HG02852 (cell line): ENCODE results near the gene TOR4A.
"Not testable (repeated sequence)": the region's sequence is repeated elsewhere in the genome, so short reads cannot be mapped to it uniquely, and the experiment has no call there.

ENCODE experiments used
- ATAC-seq: cut with Tn5 transposase; IDR thresholded peaks from one replicate; pipeline ENCODE4 v1.9.1; 2021; ENCODE audit warnings: mild to moderate bottlenecking, moderate library complexity; ENCODE audit not compliant: unreplicated experiment

Gene TOR4A

GRCh38 chr9:137251490-137252268 lies 25.8 kb upstream of the TOR4A start:
- no peak for ATAC-seq

DNA sequence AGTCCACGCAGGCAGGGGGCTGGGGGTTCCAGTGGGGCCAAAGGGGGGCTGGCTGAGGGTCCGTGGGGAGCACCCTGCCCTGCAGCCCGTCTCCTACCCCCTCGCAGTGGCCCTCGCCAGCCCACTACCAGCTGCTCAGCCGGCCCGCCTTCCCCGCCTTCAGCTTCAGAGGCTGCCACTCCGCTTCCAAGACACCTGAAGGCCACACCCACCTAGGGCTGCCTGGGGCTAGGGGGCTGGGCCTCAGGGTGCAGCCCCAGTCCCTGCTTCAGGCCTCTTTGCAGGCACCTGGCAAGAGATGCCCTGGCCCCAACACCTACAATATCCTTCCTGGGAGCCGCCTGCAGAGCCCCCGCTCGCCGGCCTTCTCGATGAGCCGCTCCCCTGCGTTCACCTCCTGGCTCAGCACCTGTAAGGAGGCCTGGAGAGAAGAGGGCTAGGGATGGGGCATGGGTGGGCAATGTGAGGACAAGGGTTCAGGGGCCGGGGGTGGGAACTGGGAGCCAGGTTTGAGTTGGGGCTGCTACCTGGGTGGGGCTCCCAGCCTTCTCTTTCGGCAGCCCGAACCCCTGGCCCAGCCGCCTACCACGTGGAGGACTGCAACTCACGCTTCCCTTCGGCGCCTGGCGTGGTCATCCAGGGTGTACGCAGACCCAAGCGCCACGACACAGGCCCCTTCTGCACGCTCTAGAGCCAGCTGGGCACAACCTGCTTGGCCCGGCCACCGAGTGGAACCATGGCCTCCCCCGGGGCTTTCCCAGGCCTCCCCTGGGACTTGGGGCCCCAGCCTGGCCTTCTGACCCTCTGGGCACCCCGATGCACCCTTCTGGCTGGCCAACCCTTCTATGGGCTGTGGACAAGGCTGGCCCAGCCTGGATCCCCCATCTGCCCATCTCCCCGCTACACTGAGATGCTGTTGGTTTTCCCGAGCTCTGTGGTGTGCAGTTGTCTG lies 24.7 kb upstream of the TOR4A start:
- ATAC-seq: no peak

DNA sequence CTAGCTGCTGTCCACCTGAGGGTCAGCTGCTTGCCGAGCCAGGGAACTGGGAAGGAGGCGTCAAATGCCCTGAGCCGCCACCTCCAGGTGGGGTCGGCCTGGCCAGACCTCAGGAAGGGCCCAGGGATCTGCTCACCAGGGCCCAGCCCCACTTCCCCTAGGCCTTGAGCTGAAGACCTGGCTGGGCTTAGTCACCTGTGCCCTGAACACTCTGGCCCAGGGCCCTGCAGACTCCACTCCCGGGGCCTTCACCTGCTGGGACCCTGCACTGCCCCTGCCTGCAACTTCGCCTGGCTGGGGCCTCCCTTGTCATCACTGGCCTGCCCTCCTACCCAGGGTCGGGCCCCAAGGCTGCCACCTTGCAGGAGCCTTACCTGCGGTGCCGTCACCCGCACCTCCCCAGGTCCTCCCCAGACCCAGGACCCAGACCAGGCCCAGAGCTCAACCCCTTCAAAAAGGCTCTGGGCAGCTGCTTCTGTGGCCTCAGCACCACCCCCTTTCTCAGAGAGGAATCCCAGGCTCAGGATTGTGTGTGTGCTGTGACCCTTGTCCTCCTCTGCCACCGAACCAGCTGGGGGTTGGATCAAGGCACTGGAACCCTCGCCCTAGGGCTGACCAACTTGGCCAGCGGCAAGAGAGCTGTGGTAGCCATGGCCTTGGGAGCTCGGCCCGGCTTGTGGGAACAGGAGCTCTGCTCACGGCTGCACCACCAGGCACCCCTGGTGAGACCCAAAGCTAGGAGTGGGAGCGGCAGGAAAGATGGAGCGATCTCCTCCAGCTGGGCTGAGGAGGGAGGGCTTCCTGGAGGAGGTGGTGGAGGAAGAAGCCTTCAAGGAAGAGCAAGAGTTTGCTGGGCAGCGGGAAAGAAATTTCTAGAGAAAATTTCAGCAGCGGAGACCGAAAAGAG lies 23.6 kb upstream of the TOR4A start:
- no peak for ATAC-seq

GRCh38 chr9:137254624-137255447 lies 22.7 kb upstream of the TOR4A start, which contains the start of gene NELFB:
NELFB (plus strand) TSS chr9:137255327.
- ATAC-seq: peak; percentile 80

GRCh38 chr9:137255448-137256114 lies 21.9 kb upstream of the TOR4A start:
- ATAC-seq: peak; percentile 29

DNA sequence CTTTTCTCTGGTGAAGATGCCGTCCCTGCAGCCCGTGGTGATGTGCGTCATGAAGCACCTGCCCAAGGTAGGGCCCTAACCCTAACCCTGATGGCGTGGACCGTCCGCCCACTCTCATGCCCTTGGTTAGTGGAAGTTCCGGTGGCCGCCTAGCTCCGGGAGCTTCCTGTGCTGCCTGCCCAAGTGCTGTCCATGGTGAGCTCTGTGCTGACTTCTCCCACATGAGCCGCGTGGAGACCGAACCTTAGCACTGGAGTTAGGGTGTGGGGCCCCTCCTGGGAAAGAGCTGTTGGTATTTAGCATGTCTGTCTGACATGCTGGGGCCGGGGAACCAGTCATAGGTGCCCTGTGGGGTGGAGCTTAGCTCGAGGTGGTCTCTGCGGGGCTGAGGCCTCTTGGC lies 21.2 kb upstream of the TOR4A start:
- ATAC-seq: no peak

DNA sequence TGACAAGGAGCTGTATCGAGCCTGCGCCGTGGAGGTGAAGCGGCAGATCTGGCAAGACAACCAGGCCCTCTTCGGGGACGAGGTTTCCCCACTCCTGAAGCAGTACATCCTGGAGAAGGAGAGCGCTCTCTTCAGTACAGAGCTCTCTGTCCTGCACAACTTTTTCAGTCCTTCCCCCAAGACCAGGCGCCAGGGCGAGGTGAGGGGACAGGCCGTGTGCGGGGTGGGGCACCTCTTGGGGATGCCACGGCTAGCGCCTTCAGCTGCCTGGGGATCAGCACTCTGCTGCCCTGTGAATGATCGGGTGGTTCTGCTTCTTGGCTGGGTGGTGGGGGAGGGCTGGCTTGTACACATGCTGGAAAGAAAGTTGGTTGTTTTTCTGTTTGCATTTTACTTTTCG lies 20.7 kb upstream of the TOR4A start:
- no peak for ATAC-seq

DNA sequence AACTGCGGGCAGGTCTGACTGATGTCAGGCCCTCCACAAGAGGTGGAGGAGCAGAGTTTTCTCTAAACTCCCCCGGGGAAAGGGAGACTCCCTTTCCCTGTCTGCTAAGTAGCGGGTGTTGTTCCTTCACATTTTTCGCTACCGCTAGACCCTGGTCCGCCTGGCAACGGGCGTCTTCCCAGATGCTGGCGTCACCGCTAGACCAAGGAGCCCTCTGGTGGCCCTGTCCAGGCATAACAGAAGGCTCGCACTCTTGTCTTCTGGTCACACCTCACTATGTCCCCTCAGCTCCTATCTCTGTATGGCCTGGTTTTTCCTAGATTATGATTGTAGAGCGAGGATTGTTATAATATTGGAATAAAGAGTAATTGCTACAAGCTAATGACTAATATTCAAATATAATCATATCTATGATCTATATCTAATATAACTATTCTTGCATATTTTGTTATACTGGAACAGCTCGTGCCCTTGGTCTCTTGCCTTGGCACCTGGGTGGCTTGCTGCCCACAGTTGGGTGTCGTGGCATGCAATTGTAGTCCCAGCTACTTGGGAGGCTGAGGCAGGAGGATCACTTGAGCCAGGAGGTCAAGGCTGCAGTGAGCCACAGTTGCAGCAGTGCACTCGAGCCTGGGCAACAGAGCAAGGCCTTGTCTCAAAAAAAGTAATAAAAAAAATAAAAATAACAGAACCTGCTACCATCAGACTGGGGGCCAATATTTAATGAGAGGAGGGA lies 15.2 kb upstream of the TOR4A start:
- ATAC-seq: not testable (repeated sequence)

DNA sequence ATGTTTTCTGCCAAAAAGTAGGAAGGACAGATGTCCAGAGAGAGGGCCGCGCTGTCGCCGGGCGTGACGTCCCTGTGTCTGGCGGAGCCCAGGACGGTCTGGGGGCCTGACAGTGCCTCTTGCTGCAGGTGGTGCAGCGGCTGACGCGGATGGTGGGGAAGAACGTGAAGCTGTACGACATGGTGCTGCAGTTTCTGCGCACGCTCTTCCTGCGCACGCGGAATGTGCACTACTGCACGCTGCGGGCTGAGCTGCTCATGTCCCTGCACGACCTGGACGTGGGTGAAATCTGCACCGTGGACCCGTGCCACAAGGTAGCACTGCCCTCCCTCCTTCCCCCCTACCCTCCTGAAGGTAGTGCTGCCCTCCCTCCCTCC lies 14.6 kb upstream of the TOR4A start:
- ATAC-seq: no peak

- no peak for ATAC-seq
These were observed 14.0 kb upstream of the TOR4A start for GRCh38 chr9:137263506-137263905.

GRCh38 chr9:137264067-137264466 lies 13.5 kb upstream of the TOR4A start:
- no peak for ATAC-seq

DNA sequence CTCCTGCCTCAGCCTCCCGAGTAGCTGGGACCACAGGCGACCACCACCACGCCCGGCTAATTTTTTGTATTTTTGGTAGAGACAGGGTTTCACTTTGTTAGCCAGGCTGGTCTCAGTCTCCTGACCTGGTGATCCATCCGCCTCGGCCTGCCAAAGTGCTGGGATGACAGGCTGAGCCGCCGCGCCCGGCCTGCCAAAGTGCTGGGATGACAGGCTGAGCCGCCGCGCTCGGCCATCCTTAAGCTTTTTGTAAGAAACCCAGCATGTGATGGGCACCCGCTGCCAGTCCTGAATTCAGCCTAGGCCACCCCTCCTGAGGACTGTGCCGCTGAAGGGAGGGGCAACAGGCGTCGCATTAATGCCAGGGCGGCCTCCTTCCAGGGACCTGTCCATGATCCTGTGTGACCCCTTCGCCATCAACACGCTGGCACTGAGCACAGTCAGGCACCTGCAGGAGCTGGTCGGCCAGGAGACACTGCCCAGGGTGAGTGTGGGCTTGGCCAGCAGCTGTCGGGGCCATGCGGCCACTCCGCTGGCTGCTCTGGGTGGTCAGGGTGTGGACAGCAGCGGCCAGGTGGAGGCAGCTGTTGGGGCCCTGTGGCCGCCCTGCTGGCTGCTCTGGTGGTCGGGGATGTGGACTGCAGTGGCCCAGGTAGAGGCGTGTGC lies 11.9 kb upstream of the TOR4A start:
- ATAC-seq: no peak

DNA sequence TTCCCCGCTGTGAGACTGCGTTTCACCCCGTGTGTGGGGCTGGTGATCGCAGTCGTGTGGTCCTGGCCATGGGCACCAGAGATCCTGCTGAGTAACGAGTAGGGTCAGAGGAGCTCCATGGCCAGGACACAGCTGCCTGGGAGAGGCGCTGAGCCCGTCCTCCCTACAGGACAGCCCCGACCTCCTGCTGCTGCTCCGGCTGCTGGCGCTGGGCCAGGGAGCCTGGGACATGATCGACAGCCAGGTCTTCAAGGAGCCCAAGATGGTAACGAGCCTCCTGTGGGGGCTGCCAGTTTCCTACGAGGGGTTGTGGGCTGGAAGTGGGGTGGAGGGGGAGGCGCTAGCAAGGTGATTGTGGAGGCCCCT lies 11.4 kb upstream of the TOR4A start:
- ATAC-seq: no peak

DNA sequence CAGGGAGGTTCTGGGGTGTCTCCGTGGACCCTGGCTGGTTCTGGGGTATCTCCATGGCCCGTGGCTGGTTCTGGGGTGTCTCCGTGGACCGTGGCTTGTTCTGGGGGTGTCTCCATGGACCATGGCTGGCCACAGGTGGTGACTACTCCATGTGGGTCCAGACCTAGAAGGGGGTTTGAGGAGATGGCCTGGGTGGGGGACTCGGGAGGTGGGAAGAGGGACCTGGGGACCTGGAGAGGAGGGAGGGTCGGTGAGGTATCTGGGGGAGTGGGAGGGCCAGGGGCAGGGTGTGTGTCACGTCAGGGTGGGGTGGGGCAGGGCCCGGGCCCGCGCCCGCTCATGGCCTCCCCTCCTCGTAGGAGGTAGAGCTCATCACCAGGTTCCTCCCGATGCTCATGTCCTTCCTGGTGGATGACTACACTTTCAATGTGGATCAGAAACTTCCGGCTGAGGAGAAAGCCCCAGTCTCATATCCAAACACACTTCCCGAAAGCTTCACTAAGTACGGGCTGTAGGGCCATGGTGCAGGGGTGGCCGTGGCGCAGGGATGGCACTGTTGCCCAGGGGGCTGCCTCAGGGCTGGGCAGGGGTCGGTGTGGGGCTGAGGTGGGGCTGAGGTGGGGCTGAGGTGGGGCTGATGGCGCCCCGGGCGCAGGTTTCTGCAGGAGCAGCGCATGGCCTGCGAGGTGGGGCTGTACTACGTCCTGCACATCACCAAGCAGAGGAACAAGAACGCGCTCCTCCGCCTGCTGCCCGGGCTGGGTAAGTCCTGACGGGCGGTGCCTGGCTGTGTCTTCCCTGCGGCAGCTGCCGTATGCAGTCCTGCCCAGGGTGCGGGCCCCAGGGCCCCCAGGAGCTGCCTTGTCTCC lies 10.7 kb upstream of the TOR4A start:
- ATAC-seq: no peak

GRCh38 chr9:137267933-137268355 lies 9.6 kb upstream of the TOR4A start:
- ATAC-seq: no peak

DNA sequence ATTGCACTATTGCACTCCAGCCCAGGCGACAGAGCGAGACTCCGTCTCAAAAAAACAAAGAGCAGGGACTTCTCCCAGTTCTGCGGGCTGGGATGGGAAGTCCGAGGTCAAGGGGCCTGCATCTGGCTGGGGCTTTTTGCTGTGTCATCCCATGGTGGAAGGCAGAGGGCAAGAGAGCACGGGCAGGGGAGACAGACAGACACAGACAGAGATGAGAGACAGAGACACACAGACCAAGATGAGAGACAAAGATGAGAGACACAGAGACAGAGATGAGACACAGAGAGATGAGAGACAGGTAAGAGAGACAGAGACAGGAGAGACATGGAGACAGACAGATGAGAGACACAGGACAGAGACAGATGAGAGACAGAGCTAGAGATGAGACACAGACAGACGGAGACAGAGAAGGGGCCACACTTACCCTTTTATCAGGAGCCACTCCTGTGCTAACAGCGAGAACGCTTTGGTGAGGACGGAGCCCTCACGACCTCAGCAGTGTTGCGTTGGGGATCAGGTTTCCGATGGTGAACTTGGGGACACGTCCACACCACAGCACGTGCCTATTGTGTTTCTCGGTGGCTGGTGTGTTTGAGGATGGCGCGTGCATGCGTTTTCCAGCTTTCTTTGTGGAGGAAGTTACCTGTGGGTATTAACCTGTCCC lies 8.9 kb upstream of the TOR4A start:
- no peak for ATAC-seq

DNA sequence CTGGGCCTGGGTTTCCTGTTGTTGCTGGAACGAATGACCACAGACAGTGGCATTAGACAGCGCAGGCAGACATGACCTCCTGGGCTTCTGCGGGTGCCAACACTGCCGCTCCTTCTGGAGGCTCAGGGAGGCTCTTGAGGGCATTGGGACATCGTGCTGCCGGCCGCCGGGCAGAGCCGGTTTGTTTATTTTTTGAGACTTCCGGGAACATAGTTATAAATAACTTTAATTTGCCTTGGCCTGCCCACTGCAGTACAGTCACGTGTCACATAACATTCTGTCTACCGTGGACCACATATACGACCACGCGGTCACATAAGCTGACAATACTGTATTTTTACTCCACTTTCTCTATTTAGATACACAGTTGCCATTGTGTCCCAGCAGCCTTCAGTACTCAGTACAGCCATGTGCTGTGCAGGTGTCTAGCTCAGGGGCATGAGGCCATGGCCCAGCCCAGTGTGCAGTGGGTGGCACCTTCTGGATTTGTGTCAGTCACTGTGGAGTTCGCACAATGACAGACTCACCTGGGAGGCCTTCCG lies 8.2 kb upstream of the TOR4A start:
- ATAC-seq: no peak
